ENCODE data around the gene COL21A1. TPM values are rescaled to one million over a fixed set of nuclear protein-coding genes. Genes with fewer than 3 reads are reported as not detected.

COL21A1 gene
- total and polyA plus RNA-seq, 2 of the 4 experiments (the other 2 are of a cell fraction): 0.05 TPM; not detected in 1

- Histone ChIP-seq H3K23ac (ENCODE audit: low read depth, low read length) (no peak overlapping the region), H2BK5ac (ENCODE audit: low read depth, low read length, poor library complexity, severe bottlenecking) (no peak overlapping the region), H3K9me3 (ENCODE audit: control insufficient read depth, insufficient read depth, low read length) (no peaks in the 10 kb centered on the region), H4K91ac (ENCODE audit: insufficient read depth, low read depth, low read length) (no peak overlapping the region), H3K18ac (ENCODE audit: low read depth, low read length) (no peak overlapping the region), H3K79me1 (ENCODE audit: low read depth in 1 of 2, low read length in 2 of 2) (no peaks in the 10 kb centered on the region), H2BK15ac (ENCODE audit: low read depth, low read length) (no peak overlapping the region), H2AFZ (replicated peaks; ENCODE audit: low read length, poor library complexity) (no peak overlapping the region), H3K36me3 (ENCODE audit: control insufficient read depth, insufficient read depth, low read length) (no peaks in the 10 kb centered on the region), H4K8ac (ENCODE audit: low read depth in 2 of 2, low read length in 2 of 2) (no peak overlapping the region), H3K27me3 (ENCODE audit: control insufficient read depth, insufficient read depth, low read length) (no peaks in the 10 kb centered on the region), H3K56ac (ENCODE audit: extremely low read depth, insufficient read depth, low read length) (no peak overlapping the region), H3K9ac (ENCODE audit: low read depth, low read length) (no peak overlapping the region), H3K4me1 (ENCODE audit: control insufficient read depth, insufficient read depth, low read length) (no peaks in the 10 kb centered on the region), H2AK5ac (ENCODE audit: low read depth, low read length) (no peak overlapping the region), H3K27ac (ENCODE audit: insufficient read depth, low read length) (no peak overlapping the region), H3K4me3 (ENCODE audit: insufficient read depth, low read depth, low read length) (no peak overlapping the region), H3K14ac (replicated peaks; ENCODE audit: low read depth, low read length) (no peak overlapping the region), H3K4me2 (ENCODE audit: low read depth, low read length) (no peak overlapping the region), H4K5ac (ENCODE audit: low read depth, low read length) (no peak overlapping the region), H2AK9ac (replicated peaks; ENCODE audit: low read depth, low read length, poor library complexity) (no peak overlapping the region), H3K4ac (ENCODE audit: low read depth, low read length) (no peak overlapping the region), H3K9me1 (ENCODE audit: insufficient read depth, low read length) (no peaks in the 10 kb centered on the region), H4K20me1 (ENCODE audit: insufficient read depth, low read length) (no peaks in the 10 kb centered on the region), H2BK20ac (ENCODE audit: low read depth, low read length) (no peak overlapping the region), H2BK120ac (ENCODE audit: low read depth, low read length) (no peak overlapping the region)
- dilution Hi-C loops (cut with HindIII; ENCODE audit: low sequenced_read_pairs, unreplicated experiment): no loop called here
- TF ChIP-seq POLR2A (IDR thresholded peaks at IDR 0.05; ENCODE audit: low read depth, low read length) (no peak), CEBPB (IDR thresholded peaks at IDR 0.05; ENCODE audit: low read depth, low read length) (no peak), MAZ (IDR thresholded peaks at IDR 0.05; ENCODE audit: borderline replicate concordance, low read depth, low read length) (no peak), CTCF (conservative IDR thresholded peaks at IDR 0.05; ENCODE audit: low read depth, low read length) (no peak), RCOR1 (IDR thresholded peaks at IDR 0.05; ENCODE audit: insufficient replicate concordance, low read length) (no peak), RAD21 (IDR thresholded peaks at IDR 0.05; ENCODE audit: low read length) (no peak), BHLHE40 (IDR thresholded peaks at IDR 0.05; ENCODE audit: low read depth, low read length) (no peak), RFX5 (IDR thresholded peaks at IDR 0.05; ENCODE audit: low read depth, low read length) (no peak), CHD1 (IDR thresholded peaks at IDR 0.05; ENCODE audit: low read depth, low read length) (no peak), MAFK (IDR thresholded peaks at IDR 0.05; ENCODE audit: low read depth, low read length) (no peak), MXI1 (IDR thresholded peaks at IDR 0.05; ENCODE audit: borderline replicate concordance, low read depth, low read length) (no peak), USF2 (IDR thresholded peaks at IDR 0.05; ENCODE audit: low read depth, low read length) (no peak), NFE2L2 (IDR thresholded peaks at IDR 0.05; ENCODE audit: low read depth, low read length) (no peak), ELK1 (IDR thresholded peaks at IDR 0.05; ENCODE audit: borderline replicate concordance, low read depth, low read length) (no peak), SMC3 (IDR thresholded peaks at IDR 0.05; ENCODE audit: low read depth, low read length) (no peak)
- intact Hi-C loops (cut with micrococcal nuclease): no loop called here
- no TSS peak for BruUV-seq (replicated peaks)
- no CpG with 5 or more reads among the region's 1 CpG for WGBS, 2 experiments (ENCODE audit: extremely low coverage in 2 of 2, insufficient read length in 1 of 2)
- DNase-seq: no peak
- POLR2A ChIA-PET (ENCODE audit: unreplicated experiment): no interaction called here
- in situ Hi-C loops (cut with MboI; ENCODE audit: low sequenced_read_pairs): no loop called here
- CTCF ChIA-PET: interaction anchor here (0.6 kb wide), 1 partner anchor 11 kb away, joined by 4 read pairs; no protein-coding TSS in a partner anchor
- ATAC-seq (ENCODE audit: low read depth): no peak
Observed at GRCh38 chr6:56072856-56073255, 174.5 kb downstream of the COL21A1 start.

Data from IMR-90 (cell line).